SK-N-SH (cell line): ENCODE data around the gene PLPPR2. TPM values are rescaled to one million over a fixed set of nuclear protein-coding genes. Genes with fewer than 3 reads are reported as not detected.
"Not testable (repeated sequence)": the region's sequence is repeated elsewhere in the genome, so short reads cannot be mapped to it uniquely, and the experiment has no call there.

ENCODE experiments used
- CTCF ChIA-PET: fragments of 300-600, 350-600 bp; formaldehyde crosslinking; extraction: SDS; loops from one replicate; lab custom pipeline; 2021; lab: Yijun Ruan, JAX
- POLR2A ChIA-PET: fragments of 350-600 bp; sonication (Branson Sonifier 250); formaldehyde crosslinking; extraction: SDS; loops from one replicate; lab custom pipeline; 2020; ENCODE audit warnings: antibody characterized with exemption, inconsistent platforms; lab: Yijun Ruan, JAX
- DNase-seq: peaks from one replicate; pipeline ENCODE4 v3.0.0; 2012
- H2AFZ ChIP-seq: fragments of 200-600 bp; sonication (generic); 2 replicates; pipeline ENCODE4 v1.8.1; 2016; ENCODE audit warnings: antibody characterized with exemption, mild to moderate bottlenecking, low read depth
- H3F3A ChIP-seq: fragments of 200-600 bp; sonication (generic); replicated peaks from 2 replicates; pipeline ENCODE3; 2016; ENCODE audit warnings: antibody characterized with exemption, mild to moderate bottlenecking; ENCODE audit not compliant: insufficient read depth
- H3K27ac ChIP-seq, 2 experiments: fragments of 200-500 bp in 1 of 2; fragments of 200-600 bp in 1 of 2; sonication (Bioruptor generic) in 1 of 2; sonication (generic), shearing (Covaris generic) in 1 of 2; 2 replicates each; pipeline versions ENCODE4 v1.5.1 to v1.6.1; 2014 to 2016; ENCODE audit warnings: low read depth in 2 of 2, inconsistent platforms in 1 of 2, low read length in 1 of 2, mild to moderate bottlenecking in 1 of 2, mixed read lengths in 1 of 2
- H3K27me3 ChIP-seq: fragments of 200-600 bp; sonication (generic), shearing (Covaris generic); 2 replicates; pipeline ENCODE4 v1.6.1; 2016; ENCODE audit warnings: mixed run types; ENCODE audit not compliant: insufficient read depth
- H3K36me3 ChIP-seq, 2 experiments: fragments of 200-500 bp in 1 of 2; fragments of 200-600 bp in 1 of 2; sonication (Bioruptor generic) in 1 of 2; sonication (generic) in 1 of 2; replicated peaks in 1 of 2; 2 replicates each; pipeline versions ENCODE3 to v1.5.1; 2014 to 2016; ENCODE audit warnings: low read length in 1 of 2, mild to moderate bottlenecking in 1 of 2; ENCODE audit not compliant: insufficient read depth in 2 of 2, control insufficient read depth in 1 of 2
- H3K4me1 ChIP-seq, 2 experiments: fragments of 200-500 bp in 1 of 2; fragments of 200-600 bp in 1 of 2; sonication (Bioruptor generic) in 1 of 2; sonication (generic), shearing (Covaris generic) in 1 of 2; 2 replicates each; pipeline versions ENCODE4 v1.5.1 to v1.6.1; 2014 to 2016; ENCODE audit warnings: low read depth in 1 of 2, low read length in 1 of 2, mixed run types in 1 of 2; ENCODE audit not compliant: insufficient read depth in 2 of 2, control insufficient read depth in 1 of 2
- H3K4me2 ChIP-seq: fragments of 200-600 bp; sonication (generic), shearing (Covaris generic); 2 replicates; pipeline ENCODE4 v1.6.1; 2017; ENCODE audit warnings: mixed run types
- H3K4me3 ChIP-seq, 2 experiments: fragments of 200-500 bp in 1 of 2; fragments of 200-600 bp in 1 of 2; sonication (Bioruptor generic) in 1 of 2; sonication (generic), shearing (Covaris generic) in 1 of 2; 2 replicates each; pipeline versions ENCODE4 v1.5.1 to v1.8.1; 2014 to 2016; ENCODE audit warnings: low read depth in 2 of 2, inconsistent platforms in 1 of 2, low read length in 1 of 2, mild to moderate bottlenecking in 1 of 2, mixed read lengths in 1 of 2, moderate library complexity in 1 of 2
- H3K79me2 ChIP-seq: fragments of 200-600 bp; sonication (generic); 2 replicates; pipeline ENCODE4 v1.8.1; 2017; ENCODE audit warnings: mild to moderate bottlenecking; ENCODE audit not compliant: insufficient read depth
- H3K9ac ChIP-seq: fragments of 200-600 bp; sonication (generic); 2 replicates; pipeline ENCODE4 v1.6.1; 2017; ENCODE audit warnings: mixed run types
- H3K9me2 ChIP-seq: fragments of 200-600 bp; sonication (generic); 2 replicates; pipeline ENCODE4 v1.6.1; 2017; ENCODE audit warnings: mixed run types
- H3K9me3 ChIP-seq: fragments of 200-600 bp; sonication (generic); 2 replicates; pipeline ENCODE4 v1.6.1; 2017; ENCODE audit warnings: mixed run types, mild to moderate bottlenecking, moderate library complexity
- H4K20me1 ChIP-seq: fragments of 200-600 bp; sonication (generic); 2 replicates; pipeline ENCODE4 v1.6.1; 2017; ENCODE audit warnings: mild to moderate bottlenecking, mixed run types; ENCODE audit not compliant: insufficient read depth
- FOSL2 ChIP-seq: IDR thresholded peaks from 2 replicates; pipeline ENCODE4 v1.4.0; 2012; ENCODE audit warnings: low read depth, mild to moderate bottlenecking, moderate library complexity, borderline replicate concordance
- GATA2 ChIP-seq: sonication (generic); formaldehyde crosslinking; IDR thresholded peaks from 2 replicates; pipeline ENCODE4 v1.5.0; 2020; ENCODE audit warnings: mild to moderate bottlenecking, missing genetic modification reagents
- JUND ChIP-seq: IDR thresholded peaks from 2 replicates; pipeline ENCODE4 v1.4.0; 2012
- POLR2AphosphoS5 ChIP-seq: IDR thresholded peaks from 2 replicates; pipeline ENCODE4 v1.6.1; 2012; ENCODE audit warnings: low read depth, low read length
- RAD21 ChIP-seq: IDR thresholded peaks from 2 replicates; pipeline ENCODE4 v1.6.1; 2012; ENCODE audit warnings: mild to moderate bottlenecking, low read length
- RCOR1 ChIP-seq: fragments of 150-350 bp; IDR thresholded peaks from 2 replicates; pipeline ENCODE4 v1.6.1; 2017; ENCODE audit warnings: antibody characterized with exemption, low read length
- YY1 ChIP-seq: IDR thresholded peaks from 2 replicates; pipeline ENCODE4 v1.4.0; 2012; ENCODE audit warnings: low read depth, mild to moderate bottlenecking
- WGBS: methylation state at CpG from one replicate; pipeline ENCODE4 v1.1.6; 2017; ENCODE audit warnings: low lambda C conversion rate; 5-methylcytosine and 5-hydroxymethylcytosine counted together
- polyA plus RNA-seq, 3 experiments: library from polyadenylated mRNA; depleted of rRNA; stranded (reverse); fragments of >200 nt; gene quantifications; 2 replicates each; pipeline ENCODE4 v1.2.3, GENCODE V29; 2012
- TF ChIP-seq, protein P1 (sequence below): IDR thresholded peaks from 2 replicates; pipeline ENCODE4 v1.4.0; 2012; ENCODE audit warnings: low read depth
- TF ChIP-seq, protein P2 (sequence below): fragments of 150-350 bp; IDR thresholded peaks from 2 replicates; pipeline ENCODE4 v1.6.1; 2017; ENCODE audit warnings: antibody characterized with exemption, low read length, low read depth, borderline replicate concordance
- TF ChIP-seq, protein P3 (sequence below): IDR thresholded peaks from 2 replicates; pipeline ENCODE4 v1.4.0; 2012; ENCODE audit warnings: low read depth, borderline replicate concordance
- TF ChIP-seq, protein P4 (sequence below): fragments of 200-600 bp; sonication (generic); IDR thresholded peaks from 2 replicates; pipeline ENCODE4 v1.6.1; 2017; ENCODE audit warnings: antibody characterized with exemption, mild to moderate bottlenecking, moderate library complexity

PLPPR2 gene
- polyA plus RNA-seq, 1 of the 3 experiments (the other 2 are of a cell fraction): 26.2 TPM

DNA sequence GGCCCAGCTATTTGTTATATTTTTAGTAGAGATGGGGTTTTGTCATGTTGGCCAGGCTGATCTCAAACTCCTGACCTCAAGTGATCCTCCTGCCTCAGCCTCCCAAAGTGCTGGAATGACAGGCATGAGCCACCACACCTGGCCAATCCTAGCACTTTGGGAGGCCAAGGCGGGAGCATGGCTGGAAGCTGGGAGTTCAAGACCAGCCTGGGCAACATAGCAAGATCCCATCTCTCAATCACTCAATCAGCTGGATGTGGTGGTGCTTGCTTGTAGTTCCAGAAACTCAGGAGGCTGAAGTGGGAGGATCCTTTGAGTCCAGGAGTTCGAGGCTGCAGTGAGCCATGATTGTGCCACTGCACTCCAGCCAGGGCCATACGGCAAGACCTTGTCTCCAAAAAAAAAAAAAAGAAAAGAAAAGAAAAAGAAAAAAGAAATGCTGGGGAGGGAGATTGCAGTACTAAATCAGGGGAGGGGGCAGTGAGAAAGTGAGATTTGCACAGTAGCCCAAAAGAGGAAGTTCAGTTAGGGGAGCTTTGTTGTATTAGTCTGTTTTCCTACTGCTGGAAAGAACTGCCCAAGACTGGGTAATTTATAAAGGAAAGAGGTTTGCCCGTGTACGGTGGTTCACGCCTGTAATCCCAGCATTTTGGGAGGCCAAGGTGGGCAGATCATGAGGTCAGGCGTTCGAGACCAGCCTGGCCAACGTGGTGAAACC lies 34.8 kb upstream of the PLPPR2 start:
- H3K9me2 ChIP-seq, DNase-seq, H3K27ac ChIP-seq, CTCF ChIA-PET, H3K9ac ChIP-seq, H3K79me2 ChIP-seq, H3K4me3 ChIP-seq, H3K9me3 ChIP-seq, H2AFZ ChIP-seq, H4K20me1 ChIP-seq, H3K27me3 ChIP-seq, H3K36me3 ChIP-seq, H3K4me2 ChIP-seq: not testable (repeated sequence)
- 85% methylated on average over 9 of the region's 9 CpGs for WGBS
- peaks cover 11% of the 10 kb centered on the region for H3F3A ChIP-seq
- POLR2A ChIA-PET: interaction anchor here (0.6 to 1.6 kb wide), 2 partner anchors 19 to 80 kb away, joined by 3 to 4 read pairs; partner anchors contain the start of gene RAB3D
- peaks cover 9 to 19% of the 10 kb centered on the region in 2 experiments for H3K4me1 ChIP-seq

DNA sequence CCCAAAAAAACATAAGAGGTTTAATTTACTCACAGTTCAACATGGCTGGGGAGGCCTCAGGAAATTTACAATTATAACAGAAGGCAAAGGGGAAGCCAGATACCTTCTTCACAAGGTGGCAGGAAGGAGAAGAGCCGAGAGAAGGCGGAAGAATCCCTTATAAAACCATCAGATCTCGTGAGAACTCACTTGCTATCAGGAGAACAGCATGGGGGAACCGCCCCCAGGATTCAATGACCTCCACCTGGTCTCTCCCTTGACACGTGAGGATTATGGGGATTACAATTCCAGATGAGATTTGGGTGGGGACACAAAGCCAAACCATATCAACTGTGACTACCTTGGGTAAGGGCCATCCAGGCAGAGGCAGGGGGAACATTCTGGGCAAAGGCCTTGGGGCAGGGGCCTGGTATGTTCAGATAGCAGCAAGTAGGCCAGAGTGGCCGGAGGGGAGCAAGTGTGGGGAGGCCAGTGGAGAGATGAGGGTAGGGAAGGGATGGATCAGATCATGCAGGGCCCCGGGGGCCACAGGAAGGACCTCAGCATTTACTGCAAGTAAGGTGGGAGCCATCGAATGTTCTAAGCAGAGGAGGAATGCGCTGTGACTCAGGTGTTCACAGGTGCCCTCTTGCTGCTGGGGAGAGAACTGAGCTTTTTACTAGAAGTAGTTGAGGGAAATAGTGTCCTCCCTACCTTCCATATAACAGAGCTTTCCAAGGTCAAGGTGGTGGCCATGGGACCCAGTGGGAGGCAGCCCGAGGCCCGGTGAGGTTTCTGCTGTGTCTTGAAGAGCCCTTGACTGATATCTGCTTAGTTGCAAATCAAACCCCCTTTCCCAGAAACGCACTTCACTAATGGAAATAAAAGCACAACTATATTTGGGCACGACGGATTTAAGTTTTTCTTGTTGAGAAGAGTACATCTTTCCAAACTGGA lies 33.8 kb upstream of the PLPPR2 start:
- Histone ChIP-seq H4K20me1 (no peaks in the 10 kb centered on the region), H2AFZ (no peak overlapping the region), H3K27ac (no peak overlapping the region; a peak in 1 of 4 replicates), H3K36me3 (no peaks in the 10 kb centered on the region), H3K9me2 (no peaks in the 10 kb centered on the region), H3F3A (peaks cover 13% of the 10 kb centered on the region), H3K4me2 (no peak overlapping the region), H3K4me1 (peaks cover 9 to 19% of the 10 kb centered on the region in 2 experiments), H3K27me3 (no peaks in the 10 kb centered on the region), H3K4me3 (no peak overlapping the region), H3K79me2 (no peaks in the 10 kb centered on the region), H3K9ac (no peak overlapping the region), H3K9me3 (no peaks in the 10 kb centered on the region)
- DNase-seq: no peak
- TF ChIP-seq POLR2AphosphoS5 (no peak), RCOR1 (no peak), GATA2 (CRISPR knock-in tag) (no peak), JUND (no peak), FOSL2 (no peak), YY1 (no peak), RAD21 (no peak)
- TF ChIP-seq, protein P1, sequence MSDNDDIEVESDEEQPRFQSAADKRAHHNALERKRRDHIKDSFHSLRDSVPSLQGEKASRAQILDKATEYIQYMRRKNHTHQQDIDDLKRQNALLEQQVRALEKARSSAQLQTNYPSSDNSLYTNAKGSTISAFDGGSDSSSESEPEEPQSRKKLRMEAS: no peak
- TF ChIP-seq, protein P2, sequence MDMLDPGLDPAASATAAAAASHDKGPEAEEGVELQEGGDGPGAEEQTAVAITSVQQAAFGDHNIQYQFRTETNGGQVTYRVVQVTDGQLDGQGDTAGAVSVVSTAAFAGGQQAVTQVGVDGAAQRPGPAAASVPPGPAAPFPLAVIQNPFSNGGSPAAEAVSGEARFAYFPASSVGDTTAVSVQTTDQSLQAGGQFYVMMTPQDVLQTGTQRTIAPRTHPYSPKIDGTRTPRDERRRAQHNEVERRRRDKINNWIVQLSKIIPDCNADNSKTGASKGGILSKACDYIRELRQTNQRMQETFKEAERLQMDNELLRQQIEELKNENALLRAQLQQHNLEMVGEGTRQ: no peak
- TF ChIP-seq, protein P3, sequence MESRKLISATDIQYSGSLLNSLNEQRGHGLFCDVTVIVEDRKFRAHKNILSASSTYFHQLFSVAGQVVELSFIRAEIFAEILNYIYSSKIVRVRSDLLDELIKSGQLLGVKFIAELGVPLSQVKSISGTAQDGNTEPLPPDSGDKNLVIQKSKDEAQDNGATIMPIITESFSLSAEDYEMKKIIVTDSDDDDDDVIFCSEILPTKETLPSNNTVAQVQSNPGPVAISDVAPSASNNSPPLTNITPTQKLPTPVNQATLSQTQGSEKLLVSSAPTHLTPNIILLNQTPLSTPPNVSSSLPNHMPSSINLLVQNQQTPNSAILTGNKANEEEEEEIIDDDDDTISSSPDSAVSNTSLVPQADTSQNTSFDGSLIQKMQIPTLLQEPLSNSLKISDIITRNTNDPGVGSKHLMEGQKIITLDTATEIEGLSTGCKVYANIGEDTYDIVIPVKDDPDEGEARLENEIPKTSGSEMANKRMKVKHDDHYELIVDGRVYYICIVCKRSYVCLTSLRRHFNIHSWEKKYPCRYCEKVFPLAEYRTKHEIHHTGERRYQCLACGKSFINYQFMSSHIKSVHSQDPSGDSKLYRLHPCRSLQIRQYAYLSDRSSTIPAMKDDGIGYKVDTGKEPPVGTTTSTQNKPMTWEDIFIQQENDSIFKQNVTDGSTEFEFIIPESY: no peak
- TF ChIP-seq, protein P4, sequence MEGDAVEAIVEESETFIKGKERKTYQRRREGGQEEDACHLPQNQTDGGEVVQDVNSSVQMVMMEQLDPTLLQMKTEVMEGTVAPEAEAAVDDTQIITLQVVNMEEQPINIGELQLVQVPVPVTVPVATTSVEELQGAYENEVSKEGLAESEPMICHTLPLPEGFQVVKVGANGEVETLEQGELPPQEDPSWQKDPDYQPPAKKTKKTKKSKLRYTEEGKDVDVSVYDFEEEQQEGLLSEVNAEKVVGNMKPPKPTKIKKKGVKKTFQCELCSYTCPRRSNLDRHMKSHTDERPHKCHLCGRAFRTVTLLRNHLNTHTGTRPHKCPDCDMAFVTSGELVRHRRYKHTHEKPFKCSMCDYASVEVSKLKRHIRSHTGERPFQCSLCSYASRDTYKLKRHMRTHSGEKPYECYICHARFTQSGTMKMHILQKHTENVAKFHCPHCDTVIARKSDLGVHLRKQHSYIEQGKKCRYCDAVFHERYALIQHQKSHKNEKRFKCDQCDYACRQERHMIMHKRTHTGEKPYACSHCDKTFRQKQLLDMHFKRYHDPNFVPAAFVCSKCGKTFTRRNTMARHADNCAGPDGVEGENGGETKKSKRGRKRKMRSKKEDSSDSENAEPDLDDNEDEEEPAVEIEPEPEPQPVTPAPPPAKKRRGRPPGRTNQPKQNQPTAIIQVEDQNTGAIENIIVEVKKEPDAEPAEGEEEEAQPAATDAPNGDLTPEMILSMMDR: no peak
- CTCF ChIA-PET: interaction anchor here (2.0 kb wide), 1 partner anchor 25 kb away, joined by 5 read pairs; the partner anchor contains the start of gene TSPAN16
- POLR2A ChIA-PET: interaction anchor here (0.5 to 1.6 kb wide), 3 partner anchors 18 to 132 kb away, joined by 3 to 5 read pairs (median 4); partner anchors contain the start of gene RAB3D
- 95% methylated on average over 14 of the region's 14 CpGs for WGBS
